Nephron (organoid): Measurements from ENCODE around the gene EMP1.

ENCODE experiments used
- H3K27ac Mint-ChIP-seq, 3 experiments: 2 replicates each; pipeline ENCODE4 v1.8.0; 2020; ENCODE audit warnings: mixed read lengths in 3 of 3, mild to moderate bottlenecking in 2 of 3, moderate library complexity in 1 of 3
- H3K27me3 Mint-ChIP-seq: 2 replicates; pipeline ENCODE4 v1.8.0; 2021; ENCODE audit warnings: low read depth, mild to moderate bottlenecking, moderate library complexity, mixed read lengths
- H3K36me3 Mint-ChIP-seq: 2 replicates; pipeline ENCODE4 v1.8.0; 2020; ENCODE audit warnings: low read depth, mixed read lengths
- H3K4me1 Mint-ChIP-seq: 2 replicates; pipeline ENCODE4 v1.8.0; 2020; ENCODE audit warnings: mixed read lengths
- H3K4me3 Mint-ChIP-seq, 3 experiments: 2 replicates each; pipeline ENCODE4 v1.8.0; 2020; ENCODE audit warnings: mild to moderate bottlenecking in 3 of 3, mixed read lengths in 3 of 3, moderate library complexity in 2 of 3
- H3K9me3 Mint-ChIP-seq: 2 replicates; pipeline ENCODE4 v1.8.0; 2020; ENCODE audit warnings: mixed read lengths
- CTCF ChIP-seq, 3 experiments: fragments of 200-600 bp; sonication (generic); IDR thresholded peaks; one replicate each; pipeline ENCODE4 v1.5.0; 2021; ENCODE audit warnings: antibody characterized with exemption in 3 of 3; ENCODE audit not compliant: unreplicated experiment in 3 of 3

The EMP1 gene

GRCh38 chr12:13210236-13211190 is 14.0 kb downstream of the EMP1 start:
- peaks cover 54% of the 10 kb centered on the region for H3K4me1 Mint-ChIP-seq

GRCh38 chr12:13211191-13211858 is 14.8 kb downstream of the EMP1 start:
- Mint-ChIP-seq H3K27me3 (no peaks in the 10 kb centered on the region), H3K36me3 (no peaks in the 10 kb centered on the region), H3K4me3 (no peak overlapping the region), H3K4me1 (peaks cover 46% of the 10 kb centered on the region), H3K9me3 (peaks cover 7% of the 10 kb centered on the region), H3K27ac (peak overlapping the region; percentile 0 to 29 (median 15))
- no peak for TF ChIP-seq CTCF (IDR thresholded peaks at IDR 0.05; ENCODE audit: unreplicated experiment in 3 of 3)

More at GRCh38 chr12:13210236-13211190, 14.0 kb downstream of the EMP1 start:
- H3K36me3 Mint-ChIP-seq = no peaks in the 10 kb centered on the region
- TF ChIP-seq CTCF (IDR thresholded peaks at IDR 0.05; ENCODE audit: unreplicated experiment in 3 of 3) = no peak
- H3K27ac Mint-ChIP-seq = no peak overlapping the region
- no peak overlapping the region for H3K4me3 Mint-ChIP-seq
- no peaks in the 10 kb centered on the region for H3K9me3 Mint-ChIP-seq
- no peaks in the 10 kb centered on the region for H3K27me3 Mint-ChIP-seq

GRCh38 chr12:13211859-13212664 is 15.5 kb downstream of the EMP1 start:
- TF ChIP-seq CTCF (IDR thresholded peaks at IDR 0.05; ENCODE audit: unreplicated experiment in 3 of 3) = peak; percentile 80 to 89 (median 85)
- no peaks in the 10 kb centered on the region for H3K36me3 Mint-ChIP-seq
- H3K27me3 Mint-ChIP-seq = no peaks in the 10 kb centered on the region
- peaks cover 7% of the 10 kb centered on the region for H3K9me3 Mint-ChIP-seq
- peaks cover 40% of the 10 kb centered on the region for H3K4me1 Mint-ChIP-seq
- H3K4me3 Mint-ChIP-seq = no peak overlapping the region
- peak overlapping the region; percentile 0 to 29 (median 15) for H3K27ac Mint-ChIP-seq

- H3K27ac Mint-ChIP-seq = no peak overlapping the region
- peaks cover 15% of the 10 kb centered on the region for H3K9me3 Mint-ChIP-seq
- H3K27me3 Mint-ChIP-seq = no peaks in the 10 kb centered on the region
- no peak overlapping the region for H3K4me3 Mint-ChIP-seq
- TF ChIP-seq CTCF (IDR thresholded peaks at IDR 0.05; ENCODE audit: unreplicated experiment in 3 of 3) = no peak
- no peaks in the 10 kb centered on the region for H3K36me3 Mint-ChIP-seq
- H3K4me1 Mint-ChIP-seq = peaks cover 14% of the 10 kb centered on the region
Measured at GRCh38 chr12:13215056-13215455, 18.5 kb downstream of the EMP1 start.

- H3K4me3 Mint-ChIP-seq = no peak overlapping the region
- peaks cover 13% of the 10 kb centered on the region for H3K4me1 Mint-ChIP-seq
- no peaks in the 10 kb centered on the region for H3K27me3 Mint-ChIP-seq
- no peak for TF ChIP-seq CTCF (IDR thresholded peaks at IDR 0.05; ENCODE audit: unreplicated experiment in 3 of 3)
- no peak overlapping the region for H3K27ac Mint-ChIP-seq
- H3K36me3 Mint-ChIP-seq = no peaks in the 10 kb centered on the region
- peaks cover 15% of the 10 kb centered on the region for H3K9me3 Mint-ChIP-seq
Measured at GRCh38 chr12:13218641-13219040, 22.1 kb downstream of the EMP1 start.
